Measurements from ENCODE around the gene AMOTL1.

- TF ChIP-seq CTCF (IDR thresholded peaks at IDR 0.05; ENCODE audit: control extremely low read depth in 1 of 3, insufficient read depth in 1 of 3, low read depth in 1 of 3, low read length in 3 of 3) (no peak), TCF12 (IDR thresholded peaks at IDR 0.05; ENCODE audit: low read depth, low read length) (no peak), TEAD4 (IDR thresholded peaks at IDR 0.05; ENCODE audit: low read depth, low read length) (no peak), YY1 (IDR thresholded peaks at IDR 0.05; ENCODE audit: low read depth, low read length) (no peak)
These were observed 32.3 kb downstream of the AMOTL1 start for GRCh38 chr11:94800414-94800813.
